ENCODE data around the gene FNDC8. TPM values are rescaled to one million over a fixed set of nuclear protein-coding genes. Genes with fewer than 3 reads are reported as not detected.

FNDC8 gene
- total RNA-seq, 2 donors from 2014 or later = not detected

GRCh38 chr17:35142467-35142796, 21.0 kb downstream of the FNDC8 start:
- no peak for ATAC-seq
- no peak for TF ChIP-seq CTCF (IDR thresholded peaks at IDR 0.05)
- no peak for TF ChIP-seq POLR2A (IDR thresholded peaks at IDR 0.05)
- Histone ChIP-seq H3K9me3 (no peaks in the 10 kb centered on the region), H3K4me3 (no peak overlapping the region), H3K36me3 (replicated peaks in 1 of 2; ENCODE audit: insufficient read depth in 1 of 2, low read depth in 2 of 2) (peaks cover 0 to 8% of the 10 kb centered on the region in 2 donors), H3K27me3 (no peaks in the 10 kb centered on the region), H3K4me1 (peaks cover 12% of the 10 kb centered on the region), H3K27ac (no peak overlapping the region)
- WGBS, 2 donors = 60 to 61% methylated on average over 8 of the region's 8 CpGs
- no peak for DNase-seq
- intact Hi-C loops (cut with DNase I) = no loop called here

DNA sequence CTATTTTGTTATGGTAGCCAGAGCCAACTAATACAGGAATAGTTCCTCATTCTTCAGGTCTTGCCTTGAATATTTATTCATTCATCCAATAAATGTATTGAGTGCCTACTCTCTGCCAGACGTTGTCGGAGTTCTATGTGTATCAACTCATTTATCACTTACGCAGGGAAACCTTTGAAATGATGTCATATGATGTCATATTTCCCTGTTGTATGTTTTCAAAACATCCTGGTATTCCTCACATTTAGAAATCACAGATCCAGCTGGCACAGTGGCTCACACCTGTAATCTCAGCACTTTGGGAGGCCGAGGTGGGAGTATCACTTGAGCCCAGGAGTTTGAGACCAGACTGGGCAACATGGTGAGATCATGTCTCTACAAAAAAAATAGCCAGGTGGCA, 23.4 kb downstream of the FNDC8 start:
- Histone ChIP-seq H3K4me1 (peaks cover 12% of the 10 kb centered on the region), H3K27me3 (no peaks in the 10 kb centered on the region), H3K27ac (no peak overlapping the region), H3K36me3 (replicated peaks in 1 of 2; ENCODE audit: insufficient read depth in 1 of 2, low read depth in 2 of 2) (no peaks in the 10 kb centered on the region), H3K9me3 (no peaks in the 10 kb centered on the region), H3K4me3 (no peak overlapping the region)
- intact Hi-C loops (cut with DNase I) = no loop called here
- ATAC-seq = no peak
- no peak for TF ChIP-seq CTCF (IDR thresholded peaks at IDR 0.05)
- TF ChIP-seq POLR2A (IDR thresholded peaks at IDR 0.05) = no peak
- 63 to 64% methylated on average over 4 of the region's 4 CpGs for WGBS, 2 donors
- no peak for DNase-seq

DNA sequence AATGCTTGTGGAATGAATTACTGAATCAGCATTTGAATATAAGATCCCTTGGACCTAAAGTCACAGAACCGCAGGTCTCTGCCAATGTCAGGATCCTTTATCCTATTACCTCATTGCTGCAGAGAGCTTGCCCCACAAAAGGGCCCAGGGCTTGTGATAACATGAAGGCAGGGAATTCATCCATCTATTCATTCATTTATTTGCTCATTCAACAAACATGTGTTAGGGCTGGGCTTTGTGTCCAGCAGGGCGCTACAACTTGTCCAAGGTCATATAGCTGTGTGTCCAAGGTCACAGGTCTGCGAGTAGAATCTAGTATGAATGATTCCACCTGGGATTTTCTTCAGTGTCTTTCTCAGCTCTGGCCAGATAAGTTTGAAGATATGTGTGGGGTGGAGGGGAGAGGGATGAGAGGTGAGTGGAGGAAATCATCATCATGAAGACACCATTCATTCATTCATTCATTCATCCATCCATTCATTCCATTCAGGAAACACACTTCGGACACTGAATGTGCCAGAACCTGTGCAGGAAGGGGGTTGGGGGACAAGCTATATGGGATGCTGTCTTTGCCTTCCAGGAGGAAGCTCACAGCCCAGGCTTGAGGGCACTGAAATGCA, 24.9 kb downstream of the FNDC8 start:
- ATAC-seq (no peak), DNase-seq (no peak)
- Histone ChIP-seq H3K27ac (no peak overlapping the region), H3K27me3 (no peaks in the 10 kb centered on the region), H3K4me1 (no peaks in the 10 kb centered on the region), H3K36me3 (replicated peaks in 1 of 2; ENCODE audit: insufficient read depth in 1 of 2, low read depth in 2 of 2) (no peaks in the 10 kb centered on the region), H3K4me3 (no peak overlapping the region), H3K9me3 (no peaks in the 10 kb centered on the region)
- no peak for TF ChIP-seq CTCF (IDR thresholded peaks at IDR 0.05)
- TF ChIP-seq POLR2A (IDR thresholded peaks at IDR 0.05) = no peak
- 29 to 38% methylated on average over 4 of the region's 4 CpGs for WGBS, 2 donors
- intact Hi-C loops (cut with DNase I) = no loop called here

DNA sequence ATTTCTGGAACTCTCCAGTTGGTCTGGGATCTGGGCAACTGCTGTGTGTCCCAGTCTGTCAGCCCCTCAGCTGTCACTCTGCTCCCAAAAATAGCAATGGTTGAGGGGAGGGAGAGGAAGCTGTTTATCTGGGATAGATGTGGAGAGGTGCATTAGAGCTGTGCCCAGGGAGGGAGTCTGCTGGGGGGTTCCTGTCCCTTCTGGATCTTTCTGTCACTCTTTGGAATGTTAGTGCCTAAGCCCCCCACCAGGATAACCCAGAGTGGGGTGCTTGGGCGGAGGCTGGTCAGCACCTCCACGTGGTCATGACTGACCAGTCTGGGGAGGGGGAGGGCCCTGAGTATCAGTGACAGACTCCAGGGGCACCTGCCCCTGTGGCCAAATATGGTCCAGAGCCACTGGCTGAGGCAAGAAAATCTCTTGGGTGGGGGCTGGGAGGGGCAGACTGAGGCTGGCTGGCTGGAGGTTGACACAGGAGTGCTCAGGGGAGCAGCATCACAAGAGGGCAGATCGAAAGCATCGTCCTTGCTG, 26.0 kb downstream of the FNDC8 start, which contains the start of gene UNC45B:
Gene UNC45B (plus strand): TSS at position 443 of the 531 bp plus-strand sequence. CDS start 447 bp downstream, outside the sequence.
- intact Hi-C loops (cut with DNase I) = no loop called here
- DNase-seq (no peak), ATAC-seq (no peak)

More for the DNA sequence above, 26.0 kb downstream of the FNDC8 start, which contains the start of gene UNC45B:
- Histone ChIP-seq H3K36me3 (replicated peaks in 1 of 2; ENCODE audit: insufficient read depth in 1 of 2, low read depth in 2 of 2) (no peaks in the 10 kb centered on the region), H3K27ac (no peak within 1 kb of the TSS), H3K9me3 (no peaks in the 10 kb centered on the region), H3K4me3 (no peak within 1 kb of the TSS), H3K27me3 (no peaks in the 10 kb centered on the region), H3K4me1 (no peaks in the 10 kb centered on the region)
- TF ChIP-seq POLR2A (IDR thresholded peaks at IDR 0.05) = no peak
- no peak for TF ChIP-seq CTCF (IDR thresholded peaks at IDR 0.05)
- WGBS, 2 donors = 57 to 78% methylated on average over 2 to 3 of the region's 4 CpGs
